ENCODE measurements around the gene ERI3.

The ERI3 gene

GRCh38 chr1:44338136-44338535 lies 16.9 kb downstream of the ERI3 start:
- TF ChIP-seq, protein P1, sequence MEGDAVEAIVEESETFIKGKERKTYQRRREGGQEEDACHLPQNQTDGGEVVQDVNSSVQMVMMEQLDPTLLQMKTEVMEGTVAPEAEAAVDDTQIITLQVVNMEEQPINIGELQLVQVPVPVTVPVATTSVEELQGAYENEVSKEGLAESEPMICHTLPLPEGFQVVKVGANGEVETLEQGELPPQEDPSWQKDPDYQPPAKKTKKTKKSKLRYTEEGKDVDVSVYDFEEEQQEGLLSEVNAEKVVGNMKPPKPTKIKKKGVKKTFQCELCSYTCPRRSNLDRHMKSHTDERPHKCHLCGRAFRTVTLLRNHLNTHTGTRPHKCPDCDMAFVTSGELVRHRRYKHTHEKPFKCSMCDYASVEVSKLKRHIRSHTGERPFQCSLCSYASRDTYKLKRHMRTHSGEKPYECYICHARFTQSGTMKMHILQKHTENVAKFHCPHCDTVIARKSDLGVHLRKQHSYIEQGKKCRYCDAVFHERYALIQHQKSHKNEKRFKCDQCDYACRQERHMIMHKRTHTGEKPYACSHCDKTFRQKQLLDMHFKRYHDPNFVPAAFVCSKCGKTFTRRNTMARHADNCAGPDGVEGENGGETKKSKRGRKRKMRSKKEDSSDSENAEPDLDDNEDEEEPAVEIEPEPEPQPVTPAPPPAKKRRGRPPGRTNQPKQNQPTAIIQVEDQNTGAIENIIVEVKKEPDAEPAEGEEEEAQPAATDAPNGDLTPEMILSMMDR (IDR thresholded peaks at IDR 0.05): no peak
- Histone ChIP-seq H3K4me3 (no peak overlapping the region), H3K27ac (no peak overlapping the region)
- no peak for DNase-seq (ENCODE audit: low spot score)

GRCh38 chr1:44336668-44337067 lies 18.4 kb downstream of the ERI3 start:
- TF ChIP-seq, protein P1 (IDR thresholded peaks at IDR 0.05): no peak
- Histone ChIP-seq H3K27ac (no peak overlapping the region), H3K4me3 (no peak overlapping the region)
- DNase-seq (ENCODE audit: low spot score): no peak

DNA sequence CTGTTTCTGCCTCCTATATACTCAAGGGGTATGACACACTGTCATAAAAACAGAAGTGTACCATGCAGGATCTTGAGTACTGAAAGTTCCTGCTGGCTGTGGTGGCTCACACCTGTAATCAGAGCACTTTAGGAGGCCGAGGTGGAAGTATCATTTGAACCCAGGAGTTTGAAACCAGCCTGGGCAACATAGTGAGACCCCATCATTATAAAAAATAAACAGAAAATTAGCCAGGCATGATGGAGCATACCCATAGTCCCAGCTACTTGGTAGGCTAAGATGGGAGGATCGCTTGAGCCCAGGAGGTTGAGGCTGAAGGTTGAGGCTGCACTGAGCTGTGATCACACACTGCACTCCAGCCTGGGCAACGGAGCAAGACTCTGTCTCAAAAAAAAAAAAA lies 20.1 kb downstream of the ERI3 start:
- Histone ChIP-seq H3K4me3 (no peak overlapping the region), H3K27ac (no peak overlapping the region)
- TF ChIP-seq, protein P1 (IDR thresholded peaks at IDR 0.05): no peak
- no peak for DNase-seq (ENCODE audit: low spot score)

- no peak overlapping the region for H3K27ac ChIP-seq
- no peak for DNase-seq (ENCODE audit: low spot score)
- TF ChIP-seq, protein P1 (IDR thresholded peaks at IDR 0.05): no peak
- no peak overlapping the region for H3K4me3 ChIP-seq
These were observed 21.7 kb downstream of the ERI3 start for GRCh38 chr1:44333376-44333775.

DNA sequence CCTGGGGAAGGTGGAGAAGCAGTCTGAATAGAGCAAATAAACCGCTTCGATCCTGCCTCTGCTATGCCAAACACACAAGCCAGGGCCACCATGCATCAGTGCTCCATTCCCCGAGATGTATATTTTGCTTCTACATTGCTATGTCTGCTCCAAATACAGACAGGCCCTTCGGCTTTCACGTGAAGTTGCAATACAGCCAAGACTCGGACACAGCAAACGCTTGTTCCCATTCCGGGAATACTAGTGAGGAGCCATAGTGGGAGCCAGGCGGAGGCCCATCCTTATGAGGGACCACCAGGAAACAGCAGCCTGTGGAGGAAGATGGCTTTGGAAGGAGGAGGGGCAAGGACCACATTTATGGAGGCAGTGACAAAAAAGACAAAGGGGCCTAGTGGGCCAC lies 22.6 kb downstream of the ERI3 start:
- no peak for DNase-seq (ENCODE audit: low spot score)
- H3K27ac ChIP-seq: no peak overlapping the region
- TF ChIP-seq, protein P1 (IDR thresholded peaks at IDR 0.05): no peak
- H3K4me3 ChIP-seq: no peak overlapping the region

- Histone ChIP-seq H3K4me3 (no peak overlapping the region), H3K27ac (no peak overlapping the region)
- TF ChIP-seq, protein P1 (IDR thresholded peaks at IDR 0.05): no peak
- no peak for DNase-seq (ENCODE audit: low spot score)
These were observed 24.1 kb downstream of the ERI3 start for GRCh38 chr1:44330935-44331334.

DNA sequence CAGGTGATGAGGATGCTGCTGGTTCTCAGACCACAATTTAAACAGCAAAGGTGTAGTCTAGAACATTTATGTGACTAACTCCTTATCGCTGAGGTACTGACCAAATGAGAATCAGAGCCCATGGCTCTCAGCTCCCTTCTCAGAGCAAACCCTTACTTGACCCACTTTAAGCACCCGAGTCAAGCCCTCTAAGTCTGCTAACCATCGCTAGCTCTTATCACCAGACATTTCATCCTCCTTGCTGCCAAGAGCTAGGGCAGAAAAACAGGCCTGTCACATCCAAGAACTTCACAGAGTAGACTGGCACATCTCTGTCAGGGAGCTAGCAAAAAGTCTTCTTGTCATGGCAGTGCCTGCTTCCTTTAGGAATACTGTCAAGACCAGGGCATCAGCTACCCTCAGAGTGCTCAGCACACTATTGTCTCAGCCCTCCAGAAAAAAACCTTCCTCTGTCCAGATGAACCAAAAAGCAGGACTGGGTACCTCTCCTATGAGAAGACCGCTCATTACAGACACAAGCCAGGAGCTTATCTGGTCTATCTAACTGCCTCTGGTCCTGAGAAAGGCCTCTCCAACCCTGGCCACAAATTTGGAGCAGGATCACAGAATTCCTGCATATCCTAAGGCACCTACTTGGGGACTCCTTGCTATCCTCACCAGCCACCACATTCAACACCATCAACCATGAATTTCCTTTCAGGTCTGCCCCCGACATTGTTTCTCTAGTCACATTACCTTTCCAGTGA lies 26.2 kb downstream of the ERI3 start:
- no peak overlapping the region for H3K4me3 ChIP-seq
- DNase-seq (ENCODE audit: low spot score): no peak
- H3K27ac ChIP-seq: peak overlapping the region in 1 of 2 donors; percentile 78
- TF ChIP-seq, protein P1 (IDR thresholded peaks at IDR 0.05): no peak
